Activated T-cell treated with anti-CD3 and anti-CD28 coated beads, Interleukin-2, amount 50 U/mL, for 4 hours (primary cell): Measurements from ENCODE around the gene PTP4A2. TPM values are rescaled to one million over a fixed set of nuclear protein-coding genes. Genes with fewer than 3 reads are reported as not detected.

Experiments used
- ATAC-seq, 2 donors: fragments of 200-7000 bp; cut with Tn5 transposase; one replicate each; pipeline ENCODE4 v1.10.0; 2021
- DNase-seq: peaks from one replicate; pipeline ENCODE4 v3.0.0-alpha.2; 2020
- H3K27me3 Mint-ChIP-seq: one replicate; pipeline ENCODE4 v1.8.0; 2021; ENCODE audit warnings: low read depth, mixed read lengths
- H3K36me3 Mint-ChIP-seq: one replicate; pipeline ENCODE4 v1.8.0; 2022; ENCODE audit warnings: mixed read lengths; ENCODE audit not compliant: insufficient read depth
- H3K4me1 Mint-ChIP-seq: one replicate; pipeline ENCODE4 v1.8.0; 2021; ENCODE audit warnings: low read depth, mixed read lengths
- H3K4me3 Mint-ChIP-seq: one replicate; pipeline ENCODE4 v1.8.0; 2021; ENCODE audit warnings: mild to moderate bottlenecking, moderate library complexity, mixed read lengths
- H3K9me3 Mint-ChIP-seq: one replicate; pipeline ENCODE4 v1.8.0; 2021; ENCODE audit warnings: mixed read lengths
- total RNA-seq, 3 donors: library from RNA; stranded (reverse); gene quantifications; one replicate each; pipeline ENCODE4 v1.2.1, GENCODE V29; 2021

PTP4A2 gene
- 100 to 1,000 TPM; 294 to 337 (median 297) TPM for total RNA-seq

DNA sequence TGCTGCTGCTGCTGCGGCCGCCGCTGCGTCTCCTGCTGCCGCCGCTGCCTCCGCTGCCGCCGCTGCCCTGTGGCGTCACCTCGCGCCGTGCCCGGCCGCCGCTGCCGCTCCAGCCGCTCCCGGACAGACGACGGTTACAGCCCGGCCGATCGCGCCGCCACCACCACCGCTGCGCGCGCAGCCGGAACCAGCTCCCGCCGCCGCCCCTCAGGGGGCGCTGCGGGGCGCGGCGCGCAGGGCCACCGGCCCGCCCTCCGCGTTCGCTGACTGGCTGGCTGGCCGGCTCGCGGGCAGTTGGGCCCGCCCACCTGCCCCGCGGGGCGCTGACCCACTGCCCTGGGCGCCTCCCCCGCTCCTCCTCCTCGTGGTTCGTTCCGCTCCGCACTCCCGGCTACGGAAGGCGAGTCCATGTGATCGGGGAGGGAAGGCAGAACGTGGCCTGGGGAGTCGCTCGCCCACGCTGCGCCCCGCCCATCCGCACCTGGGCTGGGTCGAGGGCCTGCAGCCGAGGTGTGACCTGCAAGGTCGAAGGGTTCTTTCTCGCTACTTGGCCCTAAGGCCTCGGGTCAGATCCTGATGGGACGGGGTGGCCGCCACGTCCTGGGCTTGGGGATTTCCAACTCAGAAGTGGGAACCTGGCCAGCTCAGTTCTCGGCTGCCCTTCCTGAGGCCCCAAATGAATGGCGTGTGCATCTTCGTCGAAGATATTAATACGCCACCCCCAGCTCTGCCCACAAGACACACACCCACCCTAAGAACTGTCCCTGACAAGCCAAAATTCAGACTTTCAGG lies at the start of gene PTP4A2:
Gene PTP4A2, minus strand, starts transcription at position 185 of the 792 bp plus-strand sequence. CDS start 19,303 bp downstream, outside the sequence.
- H3K4me3 Mint-ChIP-seq = peak within 1 kb of the TSS; percentile 97
- H3K27me3 Mint-ChIP-seq = no peaks in the 10 kb centered on the region
- peak; percentile 74 for DNase-seq
- H3K36me3 Mint-ChIP-seq = peaks cover 11% of the 10 kb centered on the region
- ATAC-seq = peak; percentile 68 to 71
- peaks cover 70% of the 10 kb centered on the region for H3K4me1 Mint-ChIP-seq
- H3K9me3 Mint-ChIP-seq = no peaks in the 10 kb centered on the region

- no peak for ATAC-seq
- no peaks in the 10 kb centered on the region for H3K36me3 Mint-ChIP-seq
- H3K4me3 Mint-ChIP-seq = no peak overlapping the region
- H3K9me3 Mint-ChIP-seq = no peaks in the 10 kb centered on the region
- peaks cover 46% of the 10 kb centered on the region for H3K4me1 Mint-ChIP-seq
- no peak for DNase-seq
- no peaks in the 10 kb centered on the region for H3K27me3 Mint-ChIP-seq
Observed at GRCh38 chr1:31987135-31987619, 49.0 kb upstream of the PTP4A2 start.

DNA sequence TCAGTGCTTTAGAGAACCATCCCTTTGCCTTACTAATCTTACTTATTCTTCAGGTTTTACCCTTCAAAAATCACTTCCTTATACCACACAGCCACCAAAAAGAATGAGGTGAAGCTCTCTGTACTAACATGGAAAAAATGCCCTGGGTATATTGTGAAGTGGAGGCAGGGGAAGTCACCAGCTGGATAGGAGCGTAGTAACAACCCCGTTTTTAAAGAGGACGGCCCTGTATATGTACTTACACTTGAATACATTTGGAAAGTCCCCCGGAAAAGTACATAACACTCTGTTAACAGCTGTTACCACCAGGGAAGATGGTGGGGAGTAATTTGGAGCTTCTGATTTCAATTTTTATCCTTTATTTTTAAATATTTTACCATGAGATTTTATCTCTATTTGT lies 47.3 kb upstream of the PTP4A2 start:
- DNase-seq (no peak), ATAC-seq (peak; percentile 51 to 67)
- Mint-ChIP-seq H3K9me3 (no peaks in the 10 kb centered on the region), H3K4me3 (peak overlapping the region; percentile 23), H3K4me1 (peaks cover 63% of the 10 kb centered on the region), H3K36me3 (no peaks in the 10 kb centered on the region), H3K27me3 (no peaks in the 10 kb centered on the region)

DNA sequence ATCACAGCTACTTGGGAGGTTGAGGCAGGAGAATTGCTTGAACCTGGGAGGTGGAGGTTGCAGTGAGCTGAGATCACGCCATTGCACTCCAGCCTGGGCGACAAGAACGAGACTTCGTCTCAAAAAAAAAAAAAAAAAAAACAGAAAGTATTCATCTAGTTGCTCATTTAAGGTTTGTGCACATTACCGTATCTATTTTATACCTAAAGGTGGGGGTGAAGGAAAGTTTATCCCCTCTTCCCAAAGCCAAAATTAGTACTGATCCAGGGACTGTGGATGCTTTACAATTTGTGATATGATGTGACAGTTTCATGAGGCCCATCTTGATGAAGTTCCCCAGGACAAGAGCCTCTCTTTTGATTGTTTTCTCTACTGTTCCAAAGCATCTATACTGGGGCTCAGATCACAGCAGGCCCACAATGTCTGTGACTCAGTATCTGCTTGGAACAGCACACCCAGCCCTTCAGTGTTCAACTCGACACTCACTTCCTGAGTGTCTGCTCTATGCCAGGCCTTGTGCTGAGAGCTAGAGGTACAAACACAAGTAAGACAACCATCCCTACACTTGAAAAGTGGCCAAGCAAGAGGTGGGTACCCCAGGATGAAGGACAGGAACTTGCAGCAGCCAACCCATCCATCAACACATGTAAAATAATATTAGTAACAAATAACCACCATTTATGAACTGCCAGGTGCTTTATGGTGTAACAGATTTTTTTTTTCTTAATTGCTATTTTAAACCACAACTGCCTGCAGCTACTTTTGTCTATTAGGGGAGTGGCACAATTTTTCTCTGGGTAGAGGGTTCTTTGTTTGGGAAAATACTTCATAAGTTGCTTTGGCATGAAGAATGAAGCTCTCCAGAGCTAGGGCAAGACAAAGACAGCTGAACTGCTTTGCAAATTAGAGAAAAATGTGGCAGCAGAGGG lies 46.5 kb upstream of the PTP4A2 start:
- peak overlapping the region; percentile 23 for H3K4me3 Mint-ChIP-seq
- no peaks in the 10 kb centered on the region for H3K36me3 Mint-ChIP-seq
- H3K9me3 Mint-ChIP-seq = no peaks in the 10 kb centered on the region
- DNase-seq = peak; percentile 40
- H3K4me1 Mint-ChIP-seq = peaks cover 56% of the 10 kb centered on the region
- H3K27me3 Mint-ChIP-seq = no peaks in the 10 kb centered on the region
- peak; percentile 94 for ATAC-seq

GRCh38 chr1:31981972-31982371 lies 43.8 kb upstream of the PTP4A2 start:
- no peak for DNase-seq
- Mint-ChIP-seq H3K27me3 (no peaks in the 10 kb centered on the region), H3K36me3 (no peaks in the 10 kb centered on the region), H3K4me1 (peaks cover 50% of the 10 kb centered on the region), H3K4me3 (peak overlapping the region; percentile 2), H3K9me3 (no peaks in the 10 kb centered on the region)
- ATAC-seq = peak; percentile 25 to 32

GRCh38 chr1:31981456-31981839 lies 43.3 kb upstream of the PTP4A2 start:
- H3K27me3 Mint-ChIP-seq = no peaks in the 10 kb centered on the region
- peaks cover 46% of the 10 kb centered on the region for H3K4me1 Mint-ChIP-seq
- H3K9me3 Mint-ChIP-seq = no peaks in the 10 kb centered on the region
- no peak for DNase-seq
- ATAC-seq = no peak
- H3K36me3 Mint-ChIP-seq = no peaks in the 10 kb centered on the region
- peak overlapping the region; percentile 19 for H3K4me3 Mint-ChIP-seq

- no peaks in the 10 kb centered on the region for H3K9me3 Mint-ChIP-seq
- DNase-seq (no peak), ATAC-seq (no peak)
Observed at GRCh38 chr1:31980835-31981455, 42.8 kb upstream of the PTP4A2 start.

DNA sequence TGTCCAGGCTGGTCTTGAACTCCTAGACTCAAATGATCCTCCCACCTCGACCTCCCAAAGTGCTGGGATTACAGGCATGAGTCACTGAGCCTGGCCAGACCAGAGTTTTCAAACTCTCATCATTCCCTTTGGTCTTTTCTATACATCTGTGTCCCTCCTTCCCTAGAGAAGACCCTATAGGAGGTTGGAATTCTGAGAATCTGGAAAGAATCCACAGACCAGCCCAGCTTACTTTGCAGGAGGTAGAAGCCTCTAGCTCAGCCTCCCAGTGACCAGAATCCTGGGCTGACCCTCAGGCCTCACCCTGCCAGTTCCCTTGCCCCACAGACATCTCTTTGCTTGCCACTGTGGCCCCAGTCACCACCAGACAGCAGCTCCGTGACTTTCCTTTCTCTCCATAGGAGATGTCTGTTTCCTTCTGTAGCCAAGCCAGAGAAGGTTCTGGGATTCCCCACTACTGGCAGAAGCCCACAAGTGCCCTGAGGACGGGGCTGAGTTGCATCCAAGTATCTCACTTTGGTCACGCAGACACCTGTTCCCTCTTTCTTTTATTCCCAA lies 40.8 kb upstream of the PTP4A2 start:
- DNase-seq = no peak
- Mint-ChIP-seq H3K4me3 (no peak overlapping the region), H3K9me3 (no peaks in the 10 kb centered on the region), H3K27me3 (no peaks in the 10 kb centered on the region), H3K36me3 (no peaks in the 10 kb centered on the region), H3K4me1 (peaks cover 32% of the 10 kb centered on the region)
- no peak for ATAC-seq

More at GRCh38 chr1:31980835-31981455, 42.8 kb upstream of the PTP4A2 start:
- H3K4me3 Mint-ChIP-seq = peak overlapping the region; percentile 19
- H3K36me3 Mint-ChIP-seq = no peaks in the 10 kb centered on the region
- peaks cover 46% of the 10 kb centered on the region for H3K4me1 Mint-ChIP-seq
- no peaks in the 10 kb centered on the region for H3K27me3 Mint-ChIP-seq

DNA sequence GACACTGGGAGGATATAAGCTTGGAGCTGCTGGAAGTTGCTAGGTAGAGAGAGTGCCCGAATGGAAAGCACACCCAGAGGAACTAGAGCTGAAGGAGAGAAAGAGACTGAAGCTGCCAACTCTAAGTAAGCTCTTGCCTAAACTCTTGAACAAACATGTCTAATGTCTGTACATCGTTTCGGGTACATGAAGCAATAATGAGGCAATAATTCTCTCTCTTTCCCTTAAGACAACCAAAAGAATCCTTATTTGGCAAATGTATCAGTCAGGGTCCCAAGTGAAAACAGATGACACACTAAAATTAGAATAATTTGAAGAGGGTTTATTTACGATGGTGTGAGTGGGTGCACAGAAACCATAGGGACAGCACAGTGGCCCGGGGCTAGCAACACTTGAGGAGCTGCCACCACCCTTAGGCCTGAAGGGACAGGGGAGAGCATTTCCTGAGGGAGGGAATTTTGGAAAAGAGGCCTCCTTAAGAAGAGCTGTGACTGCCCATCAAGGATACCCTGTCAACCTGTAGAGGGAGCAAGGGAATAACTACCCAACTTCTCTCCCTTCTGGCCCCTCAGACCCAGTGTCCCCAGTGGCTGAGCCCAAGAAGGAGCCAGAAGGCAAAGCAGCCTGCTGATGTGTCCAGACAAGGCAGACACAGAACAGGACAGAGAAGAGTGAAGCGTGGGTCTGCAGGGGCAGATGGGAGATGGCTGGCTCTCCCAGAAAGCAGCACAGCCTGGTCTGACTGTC lies 39.4 kb upstream of the PTP4A2 start:
- Mint-ChIP-seq H3K27me3 (no peaks in the 10 kb centered on the region), H3K36me3 (no peaks in the 10 kb centered on the region), H3K4me1 (peaks cover 20% of the 10 kb centered on the region), H3K4me3 (no peak overlapping the region), H3K9me3 (no peaks in the 10 kb centered on the region)
- ATAC-seq = no peak
- no peak for DNase-seq

DNA sequence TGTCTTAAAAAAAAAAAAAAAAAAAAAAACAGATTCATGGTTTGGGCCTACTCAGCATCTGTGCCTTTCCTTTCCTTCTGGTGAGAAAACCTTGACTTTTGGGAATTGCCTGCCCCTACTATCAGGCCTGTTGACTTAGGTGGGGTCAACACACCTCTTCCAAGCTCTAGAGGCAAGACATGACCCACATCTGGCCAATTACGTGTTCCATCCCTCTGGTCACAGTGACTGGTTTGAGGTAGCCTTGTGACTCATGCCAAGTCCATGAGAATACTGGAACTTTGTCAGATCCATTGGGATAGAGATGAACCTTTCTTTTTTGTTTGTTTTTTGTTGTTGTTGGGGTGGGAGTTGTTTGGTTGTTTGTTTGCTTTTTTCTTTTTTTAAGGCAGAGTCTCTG lies 38.2 kb upstream of the PTP4A2 start:
- Mint-ChIP-seq H3K4me1 (peaks cover 10% of the 10 kb centered on the region), H3K36me3 (no peaks in the 10 kb centered on the region)
- no peak for ATAC-seq

DNA sequence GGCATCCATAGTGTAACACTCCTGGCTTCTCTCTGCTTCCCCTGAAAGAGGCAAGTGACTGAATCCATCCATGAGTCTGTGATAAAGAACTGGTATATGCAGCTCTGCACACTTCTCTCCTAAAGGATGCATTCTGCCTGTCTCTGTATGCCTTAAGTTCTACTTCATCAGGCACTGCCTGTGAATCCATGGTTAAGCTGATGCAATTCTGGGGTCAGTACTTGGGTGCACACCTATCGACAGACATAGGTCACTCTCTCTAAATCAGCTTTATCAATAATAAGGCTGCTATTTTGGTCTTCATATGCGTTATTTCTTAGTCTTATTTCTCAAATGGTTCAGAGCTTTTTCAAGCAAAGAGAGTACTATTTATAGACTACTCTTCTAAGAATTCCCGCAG lies 32.7 kb upstream of the PTP4A2 start:
- no peak overlapping the region for H3K4me3 Mint-ChIP-seq

More for the DNA sequence above, 38.2 kb upstream of the PTP4A2 start:
- Mint-ChIP-seq H3K27me3 (no peaks in the 10 kb centered on the region), H3K4me3 (no peak overlapping the region), H3K9me3 (no peaks in the 10 kb centered on the region)
- no peak for DNase-seq

GRCh38 chr1:31961536-31961935 lies 23.4 kb upstream of the PTP4A2 start:
- ATAC-seq (no peak), DNase-seq (no peak)
- no peaks in the 10 kb centered on the region for H3K9me3 Mint-ChIP-seq
- H3K4me3 Mint-ChIP-seq = peak overlapping the region; percentile 37
- H3K36me3 Mint-ChIP-seq = no peaks in the 10 kb centered on the region
- H3K27me3 Mint-ChIP-seq = no peaks in the 10 kb centered on the region
- peaks cover 48% of the 10 kb centered on the region for H3K4me1 Mint-ChIP-seq

More for the DNA sequence above, 32.7 kb upstream of the PTP4A2 start:
- no peaks in the 10 kb centered on the region for H3K36me3 Mint-ChIP-seq
- H3K9me3 Mint-ChIP-seq = no peaks in the 10 kb centered on the region
- DNase-seq (no peak), ATAC-seq (no peak)
- no peaks in the 10 kb centered on the region for H3K4me1 Mint-ChIP-seq
- no peaks in the 10 kb centered on the region for H3K27me3 Mint-ChIP-seq

DNA sequence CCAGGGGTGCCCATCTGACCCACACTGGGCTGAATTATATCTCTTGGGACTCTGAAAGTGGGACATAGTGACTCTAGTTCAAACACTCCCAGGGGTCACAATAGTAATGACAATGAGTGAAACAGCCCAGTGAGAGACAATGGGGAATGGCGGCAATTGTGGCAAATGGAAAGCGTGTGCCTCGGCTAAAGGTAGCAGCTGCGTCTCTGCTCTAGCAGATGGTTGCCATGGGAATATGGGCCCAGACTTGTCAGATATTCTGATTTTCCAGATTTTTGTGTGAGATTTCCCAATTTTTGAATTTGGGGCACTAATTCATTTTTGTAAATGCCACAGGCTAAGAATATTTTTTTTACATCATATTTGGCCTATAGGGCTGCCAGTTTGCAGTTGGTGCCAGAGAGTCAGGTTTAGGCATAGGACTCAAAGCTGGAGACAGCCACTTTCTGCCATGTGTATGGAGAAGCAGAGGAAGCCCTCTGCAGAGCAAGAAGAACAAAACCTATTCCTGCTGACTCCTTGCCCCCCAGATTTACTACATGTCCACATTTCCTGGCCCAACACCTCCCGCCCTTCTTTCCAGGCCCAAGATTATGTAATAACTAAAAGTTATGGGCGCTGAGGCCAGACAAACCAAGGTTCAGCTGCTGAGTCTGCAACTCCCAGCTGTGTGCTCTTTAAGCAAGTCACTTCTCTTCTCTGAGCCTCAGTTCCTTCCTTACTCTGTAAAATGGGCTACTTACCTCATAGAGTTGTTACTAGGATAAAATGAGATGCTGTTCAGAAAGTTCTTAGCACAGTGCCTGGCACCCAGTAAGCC lies 21.6 kb upstream of the PTP4A2 start:
- no peaks in the 10 kb centered on the region for H3K36me3 Mint-ChIP-seq
- ATAC-seq (no peak), DNase-seq (no peak)
- no peak overlapping the region for H3K4me3 Mint-ChIP-seq
- no peaks in the 10 kb centered on the region for H3K27me3 Mint-ChIP-seq
- H3K9me3 Mint-ChIP-seq = no peaks in the 10 kb centered on the region
- peaks cover 63% of the 10 kb centered on the region for H3K4me1 Mint-ChIP-seq
